GM12891 (cell line): ENCODE data around the gene PER2.
A peak's percentile ranks its signal among the peaks of the same experiment; 100 is the strongest.

Experiments
- DNase-seq: peaks from one replicate; pipeline ENCODE4 v3.0.0; 2011; ENCODE audit warnings: low spot score; ENCODE audit not compliant: insufficient read length
- FAIRE-seq: peaks from 2 replicates; lab custom pipeline; 2011; peaks lifted over from hg19 to GRCh38; lab: Jason Lieb, UNC
- PAX5 ChIP-seq: IDR thresholded peaks from 2 replicates; pipeline ENCODE4 v1.6.1; 2011; ENCODE audit warnings: low read length, moderate library complexity, mild to moderate bottlenecking; ENCODE audit not compliant: insufficient read depth, severe bottlenecking
- POLR2A ChIP-seq: IDR thresholded peaks from 2 replicates; pipeline ENCODE4 v1.6.1; 2011; ENCODE audit warnings: low read depth, low read length, control low read depth
- POLR2AphosphoS5 ChIP-seq: IDR thresholded peaks from 2 replicates; pipeline ENCODE4 v1.6.1; 2011; ENCODE audit warnings: low read depth, low read length, control low read depth
- POU2F2 ChIP-seq: IDR thresholded peaks from 2 replicates; pipeline ENCODE4 v1.6.1; 2011; ENCODE audit warnings: low read depth, mild to moderate bottlenecking, control low read depth, low read length, moderate library complexity
- SPI1 ChIP-seq: IDR thresholded peaks from 2 replicates; pipeline ENCODE4 v1.6.1; 2011; ENCODE audit warnings: low read depth, low read length, control low read depth
- TAF1 ChIP-seq: IDR thresholded peaks from 2 replicates; pipeline ENCODE4 v1.6.1; 2011; ENCODE audit warnings: low read depth, low read length, control low read depth

PER2 gene

GRCh38 chr2:238295144-238296112 is 7.0 kb upstream of the PER2 start:
- FAIRE-seq (no peak), DNase-seq (no peak)
- no peak for TF ChIP-seq SPI1
- no peak for TF ChIP-seq PAX5

- DNase-seq (no peak), FAIRE-seq (no peak)
- TF ChIP-seq POLR2A (no peak), POLR2AphosphoS5 (no peak), TAF1 (no peak), PAX5 (no peak), SPI1 (no peak), POU2F2 (no peak)
These were observed 6.2 kb upstream of the PER2 start for GRCh38 chr2:238294393-238295143.

GRCh38 chr2:238294046-238294392 is 5.6 kb upstream of the PER2 start:
- FAIRE-seq (no peak), DNase-seq (no peak)
- TF ChIP-seq POLR2AphosphoS5 (no peak), PAX5 (no peak), POLR2A (no peak), SPI1 (no peak), TAF1 (no peak), POU2F2 (no peak)

DNA sequence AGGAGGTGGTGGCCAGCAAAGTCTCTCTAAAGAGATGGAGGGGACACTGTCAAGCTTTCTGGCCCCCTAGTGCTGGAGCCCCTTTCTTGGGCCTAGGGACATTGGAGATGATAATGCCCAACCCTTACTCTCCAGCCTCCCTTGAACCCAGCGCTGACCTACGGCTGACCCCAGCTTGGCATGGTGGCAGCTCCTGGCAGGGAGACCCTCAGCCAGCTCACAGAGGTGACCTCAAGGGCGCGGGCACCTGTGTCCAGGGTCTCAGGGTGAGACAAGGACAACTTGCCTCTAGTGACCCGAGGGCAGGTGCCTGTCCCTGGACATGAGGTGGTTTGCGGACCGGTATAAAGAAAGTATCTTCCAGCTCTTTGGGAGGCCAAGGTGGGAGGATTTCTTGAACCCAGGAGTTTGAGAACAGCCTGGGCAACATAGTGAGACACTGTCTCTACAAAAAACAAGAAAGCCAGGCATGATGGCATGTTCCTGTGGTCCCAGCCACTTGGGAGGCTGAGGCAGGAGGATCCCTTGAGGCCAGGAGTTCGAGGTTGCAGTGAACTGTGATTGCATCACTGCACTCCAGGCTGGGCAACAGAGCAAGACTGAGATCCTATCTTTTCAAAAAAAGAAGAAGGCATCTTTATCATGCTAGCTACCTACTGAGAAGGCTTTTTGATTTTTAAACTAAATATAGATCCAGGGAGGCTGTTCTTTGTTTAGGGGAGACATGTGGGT is 3.3 kb upstream of the PER2 start:
- FAIRE-seq (no peak), DNase-seq (no peak)
- TF ChIP-seq POLR2A (no peak), SPI1 (no peak), POLR2AphosphoS5 (no peak), PAX5 (no peak), POU2F2 (no peak), TAF1 (no peak)

DNA sequence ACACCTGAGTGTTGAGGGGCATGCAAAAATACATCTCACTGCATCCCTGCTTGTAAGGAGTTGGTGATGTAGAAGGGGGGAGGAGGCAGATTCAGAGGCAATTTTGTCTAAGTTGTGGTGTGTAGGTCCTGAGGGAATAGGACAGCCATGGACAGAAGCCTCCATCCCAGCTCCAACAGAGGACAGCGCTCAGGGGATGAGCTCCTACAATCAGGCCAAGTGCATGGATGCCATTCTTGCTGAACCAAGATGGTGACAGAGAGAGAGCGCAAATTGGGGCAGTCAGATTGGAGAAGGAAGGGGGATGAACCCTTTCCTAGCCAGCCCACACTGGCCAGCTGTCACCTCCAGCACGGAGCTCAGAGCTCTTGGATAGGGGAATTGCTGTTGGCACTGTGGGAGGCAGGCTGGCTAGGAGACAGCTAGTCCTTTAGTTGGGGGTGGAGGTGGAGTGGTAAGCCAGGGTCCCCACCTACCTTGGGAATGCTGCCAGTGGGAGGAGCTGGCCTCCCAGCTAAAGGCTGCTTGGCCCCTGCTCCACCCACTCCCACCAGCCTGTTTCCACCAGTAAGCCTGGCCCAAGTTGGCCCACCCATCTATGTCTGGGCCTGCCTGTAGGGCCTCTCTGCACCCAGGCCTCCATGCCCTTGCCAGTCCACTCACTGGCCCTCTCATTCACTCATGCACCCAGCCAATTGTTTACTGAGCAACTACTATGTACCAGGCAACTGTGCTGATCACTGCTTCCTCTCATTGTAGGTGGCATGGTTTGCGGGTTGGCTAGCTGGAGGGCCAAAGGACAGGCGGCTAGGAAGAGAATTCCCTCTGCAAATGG is 2.5 kb upstream of the PER2 start:
- FAIRE-seq (no peak), DNase-seq (no peak)
- no peak for TF ChIP-seq POLR2A
- no peak for TF ChIP-seq PAX5

DNA sequence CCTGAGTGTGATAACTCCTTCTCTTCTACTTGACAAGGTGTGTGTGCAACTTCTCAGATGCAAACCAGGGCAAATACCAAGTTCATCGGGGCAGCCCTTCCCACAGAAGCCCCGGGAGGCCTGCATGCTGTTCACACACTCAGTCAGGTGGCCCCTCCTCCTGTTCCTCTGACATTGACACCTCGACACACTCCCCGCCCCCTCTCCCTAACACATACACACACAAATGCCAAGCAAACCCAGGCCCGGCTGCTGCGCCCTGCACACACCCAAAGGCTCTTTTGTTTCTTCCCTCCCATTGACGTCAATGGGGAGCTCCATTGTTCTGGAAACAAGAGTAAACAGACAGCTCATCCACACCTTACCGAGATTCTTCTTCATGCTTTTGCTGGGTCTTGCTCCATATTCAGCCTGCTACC is 1.7 kb upstream of the PER2 start:
- DNase-seq (no peak), FAIRE-seq (no peak)
- TF ChIP-seq POLR2AphosphoS5 = no peak
- TF ChIP-seq SPI1 = no peak
- TF ChIP-seq TAF1 = no peak
- TF ChIP-seq PAX5 = no peak

GRCh38 chr2:238289574-238289973 is 1.2 kb upstream of the PER2 start:
- DNase-seq (no peak), FAIRE-seq (no peak)
- TF ChIP-seq POLR2A (no peak), TAF1 (no peak), SPI1 (no peak), POLR2AphosphoS5 (no peak), PAX5 (no peak), POU2F2 (no peak)

GRCh38 chr2:238288650-238289573 is 502 bp upstream of the PER2 start:
- TF ChIP-seq TAF1 (peak; percentile 51; the same call in 1 of the 2 replicates), POLR2AphosphoS5 (peak; percentile 51; the same call in 1 of the 2 replicates), PAX5 (no peak), SPI1 (no peak), POU2F2 (peak; percentile 98), POLR2A (peak; percentile 58; the same call in 1 of the 2 replicates)
- peak; percentile 93 for DNase-seq
- FAIRE-seq = peak; percentile 99
